IMR-90 (cell line): Measurements from ENCODE around the gene KCNIP1. TPM values are rescaled to one million over a fixed set of nuclear protein-coding genes. Genes with fewer than 3 reads are reported as not detected.

Experiments
- ATAC-seq: fragments of 200-7000 bp; cut with Tn5 transposase; 2 replicates; pipeline ENCODE4 v1.9.1; 2020; ENCODE audit warnings: low read depth, mild to moderate bottlenecking, moderate library complexity
- BruUV-seq: library from RNA; stranded (reverse); fragments of 400-500 nt; replicated peaks from 2 replicates; lab custom pipeline; 2021; lab: Mats Ljungman, UMichigan
- CTCF ChIA-PET: fragments of 300-600 bp; formaldehyde crosslinking; extraction: SDS; loops from one replicate; lab custom pipeline; 2021; ENCODE audit warnings: antibody characterized with exemption; lab: Yijun Ruan, JAX
- POLR2A ChIA-PET: fragments of 300-600 bp; sonication (Branson Sonifier 250); formaldehyde crosslinking; loops from one replicate; lab custom pipeline; 2022; ENCODE audit warnings: antibody characterized with exemption; ENCODE audit not compliant: unreplicated experiment; lab: Charles Lee
- DNase-seq: peaks from one replicate; pipeline ENCODE4 v3.0.0; 2013
- H2AFZ ChIP-seq: replicated peaks from 2 replicates; pipeline ENCODE3; 2013; ENCODE audit warnings: low read length, mild to moderate bottlenecking; ENCODE audit not compliant: poor library complexity
- H2AK5ac ChIP-seq: 2 replicates; pipeline ENCODE4 v1.6.1; 2013; ENCODE audit warnings: low read depth, low read length, inconsistent platforms
- H2AK9ac ChIP-seq: replicated peaks from 2 replicates; pipeline ENCODE3; 2013; ENCODE audit warnings: mild to moderate bottlenecking, low read depth, low read length, moderate library complexity; ENCODE audit not compliant: poor library complexity
- H2BK120ac ChIP-seq: 2 replicates; pipeline ENCODE4 v1.6.1; 2013; ENCODE audit warnings: low read depth, low read length, inconsistent platforms
- H2BK15ac ChIP-seq: 3 replicates; pipeline ENCODE4 v1.6.1; 2013; ENCODE audit warnings: low read depth, low read length, inconsistent platforms
- H2BK20ac ChIP-seq: 2 replicates; pipeline ENCODE4 v1.6.1; 2013; ENCODE audit warnings: low read depth, mild to moderate bottlenecking, inconsistent platforms, low read length, moderate library complexity
- H2BK5ac ChIP-seq: 2 replicates; pipeline ENCODE4 v1.6.1; 2013; ENCODE audit warnings: mild to moderate bottlenecking, low read depth, low read length, inconsistent platforms; ENCODE audit not compliant: poor library complexity, severe bottlenecking
- H3K14ac ChIP-seq: replicated peaks from 2 replicates; pipeline ENCODE4 v1.6.1; 2013; ENCODE audit warnings: low read depth, low read length, inconsistent platforms
- H3K18ac ChIP-seq: 2 replicates; pipeline ENCODE4 v1.6.1; 2013; ENCODE audit warnings: low read depth, low read length, control low read depth
- H3K23ac ChIP-seq: 2 replicates; pipeline ENCODE4 v1.6.1; 2013; ENCODE audit warnings: low read depth, low read length, inconsistent platforms
- H3K27ac ChIP-seq: 2 replicates; pipeline ENCODE4 v1.5.1; 2013; ENCODE audit warnings: mild to moderate bottlenecking, control low read depth, low read length; ENCODE audit not compliant: insufficient read depth
- H3K27me3 ChIP-seq: 2 replicates; pipeline ENCODE4 v1.6.1; 2013; ENCODE audit warnings: low read length; ENCODE audit not compliant: control insufficient read depth, insufficient read depth
- H3K36me3 ChIP-seq: 2 replicates; pipeline ENCODE4 v1.6.1; 2013; ENCODE audit warnings: low read length, mixed read lengths; ENCODE audit not compliant: control insufficient read depth, insufficient read depth
- H3K4ac ChIP-seq: 2 replicates; pipeline ENCODE4 v1.6.1; 2013; ENCODE audit warnings: low read depth, low read length, inconsistent platforms
- H3K4me1 ChIP-seq: 2 replicates; pipeline ENCODE4 v1.6.1; 2013; ENCODE audit warnings: low read length, mixed read lengths; ENCODE audit not compliant: control insufficient read depth, insufficient read depth
- H3K4me2 ChIP-seq: 2 replicates; pipeline ENCODE4 v1.6.1; 2013; ENCODE audit warnings: low read depth, mild to moderate bottlenecking, control low read depth, low read length, moderate library complexity
- H3K4me3 ChIP-seq: 2 replicates; pipeline ENCODE4 v1.5.1; 2013; ENCODE audit warnings: low read depth, mild to moderate bottlenecking, control low read depth, low read length, moderate library complexity; ENCODE audit not compliant: insufficient read depth
- H3K56ac ChIP-seq: 2 replicates; pipeline ENCODE4 v1.6.1; 2013; ENCODE audit warnings: low read length, inconsistent platforms; ENCODE audit not compliant: insufficient read depth; ENCODE audit errors: extremely low read depth
- H3K79me1 ChIP-seq, 2 experiments: 2 replicates each; pipeline ENCODE4 v1.6.1; 2013; ENCODE audit warnings: low read length in 2 of 2, inconsistent platforms in 1 of 2, low read depth in 1 of 2
- H3K9ac ChIP-seq: 2 replicates; pipeline ENCODE4 v1.6.1; 2013; ENCODE audit warnings: low read depth, low read length, control low read depth
- H3K9me1 ChIP-seq: 2 replicates; pipeline ENCODE4 v1.6.1; 2013; ENCODE audit warnings: low read length, inconsistent platforms; ENCODE audit not compliant: insufficient read depth
- H3K9me3 ChIP-seq: 2 replicates; pipeline ENCODE4 v1.6.1; 2013; ENCODE audit warnings: low read length; ENCODE audit not compliant: control insufficient read depth, insufficient read depth
- H4K20me1 ChIP-seq: 2 replicates; pipeline ENCODE4 v1.6.1; 2013; ENCODE audit warnings: low read length, inconsistent platforms; ENCODE audit not compliant: insufficient read depth
- H4K5ac ChIP-seq: 2 replicates; pipeline ENCODE4 v1.6.1; 2013; ENCODE audit warnings: mild to moderate bottlenecking, low read depth, low read length, control low read depth
- H4K8ac ChIP-seq, 2 experiments: 2 replicates each; pipeline ENCODE4 v1.6.1; 2013; ENCODE audit warnings: low read depth in 2 of 2, low read length in 2 of 2, control low read depth in 1 of 2, inconsistent platforms in 1 of 2
- H4K91ac ChIP-seq: 2 replicates; pipeline ENCODE4 v1.6.1; 2013; ENCODE audit warnings: low read depth, low read length, inconsistent platforms; ENCODE audit not compliant: insufficient read depth
- MAFK ChIP-seq: IDR thresholded peaks from 2 replicates; pipeline ENCODE4 v1.6.1; 2012; ENCODE audit warnings: low read depth, low read length, improper control_type of control experiment
- RAD21 ChIP-seq: IDR thresholded peaks from 2 replicates; pipeline ENCODE4 v1.6.1; 2012; ENCODE audit warnings: low read length, improper control_type of control experiment
- WGBS, 2 experiments: methylation state at CpG; one replicate each; pipeline versions ENCODE4 v1.1.5 to v1.1.7; 2013; ENCODE audit warnings: missing lambda C conversion rate in 2 of 2; ENCODE audit not compliant: insufficient read length in 1 of 2; ENCODE audit errors: extremely low coverage in 2 of 2; 5-methylcytosine and 5-hydroxymethylcytosine counted together
- dilution Hi-C: fragments of 300-500 bp; cut with HindIII; formaldehyde crosslinking; loops from one replicate; pipeline ENCODE4 v1.14.3; 2018; ENCODE audit warnings: low sequenced_read_pairs; ENCODE audit not compliant: unreplicated experiment
- in situ Hi-C: fragments of 300-500 bp; cut with MboI; formaldehyde crosslinking; loops from 3 replicates; pipeline ENCODE4 v1.14.3; 2019; ENCODE audit warnings: low sequenced_read_pairs, inconsistent platforms, mixed read lengths
- intact Hi-C: fragments of 100-400 bp; cut with micrococcal nuclease; formaldehyde crosslinking; loops from 2 replicates; pipeline ENCODE4 v1.10.0; 2022
- polyA plus RNA-seq, 3 experiments: library from polyadenylated mRNA; depleted of rRNA; stranded (reverse); fragments of >200 nt; gene quantifications; 2 replicates each; pipeline ENCODE4 v1.2.3, GENCODE V29; 2012; ENCODE audit warnings: low replicate concordance in 1 of 3
- total RNA-seq: library from RNA; depleted of rRNA; stranded (reverse); fragments of >200 nt; gene quantifications from 2 replicates; pipeline ENCODE4 v1.2.3, GENCODE V29; 2012

Gene KCNIP1
- total and polyA plus RNA-seq, 2 of the 4 experiments (the other 2 are of a cell fraction) = not detected

DNA sequence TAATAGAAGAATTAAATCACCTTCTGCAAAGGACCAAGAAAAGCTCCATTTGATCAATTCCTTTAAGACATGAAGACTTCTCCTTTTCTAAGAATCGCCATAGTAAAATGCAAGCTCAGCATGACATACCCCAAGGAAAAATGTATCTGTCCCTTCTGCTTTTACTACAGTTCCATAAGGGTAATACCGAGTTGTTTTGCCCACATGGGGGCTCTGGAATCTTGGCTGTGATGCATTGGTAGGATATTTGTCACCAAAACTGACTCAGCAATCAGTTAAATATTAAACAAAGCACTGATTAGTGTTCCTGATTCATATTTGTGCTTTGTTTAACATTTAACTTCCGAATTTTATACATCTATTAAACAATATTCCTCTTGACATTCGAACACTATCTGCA, 24.3 kb upstream of the KCNIP1 start:
- Histone ChIP-seq H2BK5ac (no peak overlapping the region), H3K18ac (no peak overlapping the region), H3K23ac (no peak overlapping the region), H4K5ac (no peak overlapping the region), H3K9ac (no peak overlapping the region), H2AK5ac (no peak overlapping the region), H3K4me3 (no peak overlapping the region), H4K20me1 (no peaks in the 10 kb centered on the region), H3K9me3 (no peaks in the 10 kb centered on the region), H3K4me2 (no peak overlapping the region), H4K8ac (no peak overlapping the region), H3K9me1 (no peaks in the 10 kb centered on the region), H3K4me1 (no peaks in the 10 kb centered on the region), H3K27me3 (no peaks in the 10 kb centered on the region), H3K27ac (no peak overlapping the region), H3K79me1 (no peaks in the 10 kb centered on the region), H2BK20ac (no peak overlapping the region), H2BK120ac (no peak overlapping the region), H3K56ac (no peak overlapping the region), H2AK9ac (no peak overlapping the region), H3K4ac (no peak overlapping the region), H4K91ac (no peak overlapping the region), H2BK15ac (no peak overlapping the region), H3K36me3 (no peaks in the 10 kb centered on the region), H3K14ac (no peak overlapping the region), H2AFZ (no peak overlapping the region)
- ATAC-seq (no peak), DNase-seq (peak; percentile 21)
- BruUV-seq = no TSS peak
- dilution Hi-C loops = no loop called here
- ChIA-PET CTCF (interaction anchor here (0.9 kb wide), 1 partner anchor 16 kb away, joined by 3 read pairs; no protein-coding TSS in a partner anchor), POLR2A (no interaction called here)
- intact Hi-C loops = no loop called here
- TF ChIP-seq MAFK (peak; percentile 89), RAD21 (no peak)
- in situ Hi-C loops = no loop called here
- WGBS, 2 experiments = 100% methylated on average over 1 of the region's 4 CpGs; no CpG with 5 or more reads in 1 of the 2 experiments
